MM.1S (cell line): ENCODE data around the gene NDUFAF5.
A peak's percentile ranks its signal among the peaks of the same experiment; 100 is the strongest.

Source experiments
- DNase-seq: peaks from one replicate; pipeline ENCODE4 v3.0.0-alpha.2; 2015
- H2AFZ ChIP-seq: fragments of 300-600 bp; sonication (generic); 2 replicates; pipeline ENCODE4 v1.6.0; 2016; ENCODE audit warnings: antibody characterized with exemption, low read length
- H3F3A ChIP-seq: fragments of 300-600 bp; sonication (generic); 2 replicates; pipeline ENCODE4 v1.6.1; 2016; ENCODE audit warnings: mild to moderate bottlenecking, antibody characterized with exemption, low read length, moderate library complexity, mixed read lengths; ENCODE audit not compliant: insufficient read depth
- H3K27ac ChIP-seq: fragments of 300-600 bp; sonication (generic); 2 replicates; pipeline ENCODE4 v1.5.1; 2016; ENCODE audit warnings: mild to moderate bottlenecking, low read length
- H3K27me3 ChIP-seq: fragments of 300-600 bp; sonication (generic); replicated peaks from 2 replicates; pipeline ENCODE4 v1.6.0; 2016; ENCODE audit warnings: low read length; ENCODE audit not compliant: insufficient read depth
- H3K36me3 ChIP-seq: fragments of 300-600 bp; sonication (generic); replicated peaks from 2 replicates; pipeline ENCODE4 v1.6.1; 2016; ENCODE audit warnings: mild to moderate bottlenecking, low read length, mixed read lengths; ENCODE audit not compliant: insufficient read depth
- H3K4me1 ChIP-seq: fragments of 300-600 bp; sonication (generic); 2 replicates; pipeline ENCODE4 v1.6.1; 2016; ENCODE audit warnings: low read length, mixed read lengths
- H3K4me2 ChIP-seq: fragments of 300-600 bp; sonication (generic); 2 replicates; pipeline ENCODE4 v1.6.0; 2016; ENCODE audit warnings: low read depth, low read length
- H3K4me3 ChIP-seq: fragments of 300-600 bp; sonication (generic); 2 replicates; pipeline ENCODE4 v1.5.1; 2016; ENCODE audit warnings: low read length, mixed read lengths
- H3K79me2 ChIP-seq: fragments of 300-600 bp; sonication (generic); 2 replicates; pipeline ENCODE4 v1.6.1; 2016; ENCODE audit warnings: mixed run types, low read length, mixed read lengths
- H3K9ac ChIP-seq: fragments of 300-600 bp; sonication (generic); 2 replicates; pipeline ENCODE4 v1.6.1; 2016; ENCODE audit warnings: low read length, mixed read lengths
- H3K9me2 ChIP-seq: fragments of 300-600 bp; sonication (generic); replicated peaks from 2 replicates; pipeline ENCODE4 v1.6.1; 2016; ENCODE audit warnings: mild to moderate bottlenecking, low read length, mixed read lengths; ENCODE audit not compliant: insufficient read depth
- H3K9me3 ChIP-seq: fragments of 300-600 bp; sonication (generic); replicated peaks from 2 replicates; pipeline ENCODE4 v1.6.1; 2016; ENCODE audit warnings: mild to moderate bottlenecking, low read length, mixed read lengths; ENCODE audit not compliant: insufficient read depth
- H4K20me1 ChIP-seq: fragments of 300-600 bp; sonication (generic); 2 replicates; pipeline ENCODE4 v1.6.1; 2016; ENCODE audit warnings: mild to moderate bottlenecking, low read length, moderate library complexity, mixed read lengths; ENCODE audit not compliant: insufficient read depth
- CTCF ChIP-seq: fragments of 300-600 bp; sonication (generic); IDR thresholded peaks from 2 replicates; pipeline ENCODE4 v1.5.1; 2016; ENCODE audit warnings: antibody characterized with exemption, low read length, mixed read lengths
- EZH2 ChIP-seq: fragments of 300-600 bp; sonication (generic); optimal IDR thresholded peaks from 2 replicates; pipeline ENCODE3; 2017; ENCODE audit warnings: low read depth, mild to moderate bottlenecking, antibody characterized with exemption, low read length, mixed read lengths
- EZH2phosphoT487 ChIP-seq: fragments of 300-600 bp; sonication (generic); IDR thresholded peaks from 2 replicates; pipeline ENCODE4 v1.6.1; 2018; ENCODE audit warnings: antibody characterized with exemption, low read length

Gene NDUFAF5

DNA sequence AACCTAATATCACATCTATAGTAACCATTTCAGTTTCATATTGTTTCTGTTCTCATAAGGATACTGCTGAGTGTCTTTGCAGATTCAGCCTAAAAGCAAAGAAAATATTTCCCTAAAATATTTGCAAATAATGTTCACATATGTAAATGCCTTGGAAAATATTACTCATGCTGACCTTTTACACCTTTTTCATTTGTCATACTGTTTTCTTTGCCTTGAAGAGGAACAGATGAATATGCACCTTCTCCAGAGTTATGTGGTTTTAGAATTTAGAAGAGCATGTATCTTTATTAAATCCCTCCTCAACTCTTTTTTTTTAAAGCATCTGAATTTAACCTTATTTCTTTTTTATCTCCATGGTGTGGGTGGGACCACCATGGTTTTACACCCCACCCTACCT is 32.5 kb downstream of the NDUFAF5 start:
- H3K79me2 ChIP-seq = no peaks in the 10 kb centered on the region
- no peak overlapping the region for H2AFZ ChIP-seq
- no peaks in the 10 kb centered on the region for H3K4me1 ChIP-seq
- peaks cover 3% of the 10 kb centered on the region; the same call in 1 of the 2 replicates for H3K36me3 ChIP-seq
- DNase-seq = no peak
- H3K4me2 ChIP-seq = no peak overlapping the region
- peaks cover 9% of the 10 kb centered on the region; the same call in 1 of the 2 replicates for H3F3A ChIP-seq
- H3K9ac ChIP-seq = no peak overlapping the region
- no peaks in the 10 kb centered on the region for H3K27me3 ChIP-seq
- no peak overlapping the region for H3K4me3 ChIP-seq
- H3K9me3 ChIP-seq = no peaks in the 10 kb centered on the region
- H4K20me1 ChIP-seq = no peaks in the 10 kb centered on the region
- H3K27ac ChIP-seq = no peak overlapping the region
- no peaks in the 10 kb centered on the region for H3K9me2 ChIP-seq
- no peak for TF ChIP-seq EZH2
- TF ChIP-seq CTCF = no peak
- no peak for TF ChIP-seq EZH2phosphoT487

DNA sequence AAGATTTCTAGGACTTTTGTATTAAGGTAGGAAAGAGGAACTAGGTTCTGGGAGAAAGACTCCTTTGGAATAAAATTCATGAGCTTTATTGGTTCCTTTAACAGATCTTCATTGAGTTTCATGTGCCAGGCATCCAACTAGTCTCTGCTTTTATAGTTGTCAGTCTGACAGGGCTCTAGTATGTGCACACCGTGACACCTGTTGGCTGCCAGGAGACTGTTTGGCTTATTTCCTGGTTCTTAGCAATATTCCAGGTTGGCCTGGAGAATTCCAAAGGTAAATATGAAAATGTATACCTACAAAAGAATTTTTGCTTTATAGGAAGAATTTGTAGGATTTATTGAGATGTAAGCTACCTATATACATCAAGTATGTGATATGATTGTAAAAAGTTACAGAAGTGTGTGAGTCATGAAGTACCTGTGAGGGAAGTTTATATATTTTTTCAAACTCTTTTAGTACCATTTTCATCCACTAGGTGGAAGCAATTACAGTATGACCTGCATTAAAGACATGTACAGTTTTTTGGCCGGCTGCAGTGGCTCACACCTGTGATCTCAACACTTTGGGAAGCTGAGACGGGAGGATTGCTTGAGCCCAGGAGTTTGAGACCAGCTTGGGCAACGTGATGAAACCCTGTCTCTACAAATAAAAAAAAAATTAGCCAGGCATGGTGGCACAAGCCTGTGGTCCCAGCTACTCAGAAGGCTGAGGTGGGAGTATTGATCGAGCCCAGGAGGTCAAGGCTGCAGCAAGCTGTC is 35.2 kb downstream of the NDUFAF5 start:
- H3K4me3 ChIP-seq = no peak overlapping the region
- no peaks in the 10 kb centered on the region for H3K9me2 ChIP-seq
- no peak overlapping the region for H2AFZ ChIP-seq
- peaks cover 3% of the 10 kb centered on the region; the same call in 1 of the 2 replicates for H3K36me3 ChIP-seq
- H3K27ac ChIP-seq = no peak overlapping the region
- H3K79me2 ChIP-seq = no peaks in the 10 kb centered on the region
- DNase-seq = peak; percentile 68
- no peaks in the 10 kb centered on the region for H3K9me3 ChIP-seq
- no peak overlapping the region for H3K9ac ChIP-seq
- H4K20me1 ChIP-seq = no peaks in the 10 kb centered on the region
- TF ChIP-seq EZH2phosphoT487 (no peak), EZH2 (no peak), CTCF (peak; percentile 57)
- H3K27me3 ChIP-seq = no peaks in the 10 kb centered on the region
- no peaks in the 10 kb centered on the region for H3K4me1 ChIP-seq
- H3K4me2 ChIP-seq = no peak overlapping the region
- H3F3A ChIP-seq = peaks cover 8% of the 10 kb centered on the region; the same call in 1 of the 2 replicates

DNA sequence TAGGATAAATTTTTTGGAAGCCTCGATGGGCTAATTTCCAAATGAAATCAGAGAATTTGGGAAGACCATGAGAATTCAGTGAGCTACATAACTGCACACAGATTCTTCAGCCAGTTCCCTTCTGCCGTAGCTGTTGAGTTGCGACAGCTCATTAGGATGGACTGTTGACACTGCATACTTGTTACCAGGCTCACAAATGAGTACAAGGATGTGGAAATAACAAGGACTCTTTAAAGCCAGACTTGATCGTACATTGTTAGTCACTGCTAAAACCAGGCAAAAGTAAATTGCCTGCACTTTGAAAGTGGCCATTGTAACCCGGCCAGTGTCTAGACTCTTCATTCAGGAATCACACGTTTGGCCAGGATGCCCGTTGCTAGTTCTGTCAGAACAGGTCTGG is 37.0 kb downstream of the NDUFAF5 start:
- no peak for TF ChIP-seq EZH2phosphoT487
- TF ChIP-seq CTCF = no peak
- TF ChIP-seq EZH2 = no peak
- Histone ChIP-seq H3K79me2 (no peaks in the 10 kb centered on the region), H3K36me3 (no peaks in the 10 kb centered on the region; the same call in 1 of the 2 replicates), H3K4me3 (no peak overlapping the region), H4K20me1 (no peaks in the 10 kb centered on the region), H2AFZ (no peak overlapping the region), H3K4me2 (no peak overlapping the region), H3K9me2 (no peaks in the 10 kb centered on the region), H3K27me3 (no peaks in the 10 kb centered on the region), H3K27ac (no peak overlapping the region), H3K9ac (no peak overlapping the region), H3F3A (no peaks in the 10 kb centered on the region; the same call in 1 of the 2 replicates), H3K4me1 (no peaks in the 10 kb centered on the region), H3K9me3 (no peaks in the 10 kb centered on the region)
- no peak for DNase-seq
